ENCODE measurements around the gene ADGRD1. TPM values are rescaled to one million over a fixed set of nuclear protein-coding genes. Genes with fewer than 3 reads are reported as not detected.
A peak's percentile ranks its signal among the peaks of the same experiment; 100 is the strongest.

Gene ADGRD1
- total RNA-seq, 8 experiments from 2014 or later: 0.67 to 25.2 (median 2.9) TPM

DNA sequence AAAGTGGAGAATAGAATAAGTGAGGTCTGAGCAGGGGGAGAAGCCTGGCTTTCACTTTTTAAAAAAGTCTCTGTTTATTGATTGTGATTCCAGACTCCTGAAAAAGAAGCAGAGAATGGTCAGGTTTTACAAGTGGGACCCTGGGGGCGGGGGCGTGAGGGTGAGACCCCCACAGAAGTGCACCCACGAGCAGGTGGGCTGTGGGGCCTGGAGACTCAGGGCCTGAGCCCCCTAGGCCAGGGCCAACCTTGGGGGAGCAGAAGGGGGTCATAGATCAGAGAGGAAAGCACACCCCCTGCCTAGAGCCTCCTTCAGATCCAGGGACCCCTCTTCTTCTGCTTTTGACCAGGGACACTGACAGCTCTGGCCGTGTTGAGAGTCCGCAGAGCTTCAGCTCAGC lies 180.3 kb downstream of the ADGRD1 start:
- peaks cover 52 to 54% of the 10 kb centered on the region in 2 donors for H3K4me1 ChIP-seq (replicated peaks in 1 of 2)
- no peak overlapping the region for H3K27ac ChIP-seq
- H3K4me3 ChIP-seq: no peak overlapping the region
- WGBS, 10 experiments: 20 to 73% (median 69%) methylated on average over 1 to 2 of the region's 5 CpGs; no CpG with 5 or more reads in 6 of the 10 experiments
- in situ Hi-C loops (cut with MboI; ENCODE audit: low pct_unique_long_range_greater_than_20kb in 2 of 9, low sequenced_read_pairs in 9 of 9, unreplicated experiment in 9 of 9): loop anchor here in 1 of 9 experiments (25.0 kb wide), 1 partner anchor 222 kb away; no protein-coding TSS in a partner anchor
- ATAC-seq (replicated peaks in 6 of 8): no peak

DNA sequence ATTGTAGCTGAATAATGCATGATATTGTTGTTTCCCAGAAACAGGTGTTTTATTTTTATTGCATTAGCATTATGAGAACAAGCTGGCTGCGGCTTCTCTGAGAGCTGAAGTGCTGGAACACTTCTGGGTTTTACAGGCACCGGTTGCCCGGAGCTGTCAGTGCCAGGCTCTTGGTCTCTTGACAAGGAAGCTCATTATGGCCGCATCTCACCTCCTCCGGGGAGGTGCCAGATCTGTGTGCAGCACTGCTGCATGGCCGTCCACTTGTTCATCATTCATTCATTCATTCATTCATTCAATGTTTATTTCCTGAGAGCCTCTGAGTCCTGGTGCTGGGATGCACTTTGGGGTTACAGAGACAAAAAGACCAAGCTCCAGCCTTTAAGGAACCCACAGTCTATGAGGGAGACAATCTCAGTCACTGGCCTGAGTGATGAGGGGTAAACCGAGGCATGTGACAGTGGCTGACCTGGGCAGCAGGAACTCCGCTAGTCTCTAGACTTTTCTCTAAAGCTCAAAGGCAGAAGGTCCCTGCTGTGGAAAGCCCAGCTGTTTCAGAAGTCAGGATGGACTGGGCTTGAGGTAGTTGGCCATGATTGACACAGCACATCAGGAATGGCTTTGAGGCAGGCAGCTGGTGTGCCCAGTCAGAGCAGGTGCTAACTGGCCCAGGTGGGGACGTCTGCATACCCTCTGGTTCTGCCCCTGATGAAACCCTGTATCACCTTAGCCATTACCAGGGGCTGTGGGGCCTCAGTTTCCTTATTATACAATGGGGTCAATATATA lies 181.0 kb downstream of the ADGRD1 start:
- H3K27ac ChIP-seq: no peak overlapping the region
- WGBS, 10 experiments: 50 to 90% (median 66%) methylated on average over 2 to 6 of the region's 9 CpGs; no CpG with 5 or more reads in 2 of the 10 experiments
- H3K4me1 ChIP-seq (replicated peaks in 1 of 2): peaks cover 48 to 50% of the 10 kb centered on the region in 2 donors
- ATAC-seq (replicated peaks in 6 of 8): no peak
- in situ Hi-C loops (cut with MboI; ENCODE audit: low pct_unique_long_range_greater_than_20kb in 2 of 9, low sequenced_read_pairs in 9 of 9, unreplicated experiment in 9 of 9): loop anchor here in 1 of 9 experiments (25.0 kb wide), 1 partner anchor 222 kb away; no protein-coding TSS in a partner anchor
- H3K4me3 ChIP-seq: no peak overlapping the region

DNA sequence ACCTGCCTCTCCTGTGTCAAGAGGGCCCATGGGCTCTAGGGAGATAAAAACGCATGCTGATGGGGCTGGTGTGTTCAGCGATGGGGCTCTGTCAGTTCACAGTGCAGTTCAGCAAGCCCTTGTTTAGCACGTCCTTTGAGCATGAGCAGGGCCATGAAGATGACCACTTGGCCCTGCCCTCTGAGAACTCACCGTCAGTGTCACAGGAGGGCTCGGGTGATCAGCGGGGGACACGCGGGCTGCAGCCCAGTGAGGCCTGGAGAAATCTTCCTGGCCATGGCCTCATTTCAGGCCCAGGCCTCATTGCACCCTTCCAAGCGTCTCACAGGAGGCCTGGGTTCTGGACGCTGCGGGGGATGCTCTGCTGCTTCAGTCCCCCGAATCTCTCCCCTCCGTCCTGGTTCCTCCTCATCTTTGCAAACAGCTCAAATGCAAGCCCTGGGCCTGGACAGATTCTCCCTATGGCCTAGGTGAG lies 181.6 kb downstream of the ADGRD1 start:
- in situ Hi-C loops (cut with MboI; ENCODE audit: low pct_unique_long_range_greater_than_20kb in 2 of 9, low sequenced_read_pairs in 9 of 9, unreplicated experiment in 9 of 9): loop anchor here in 1 of 9 experiments (25.0 kb wide), 1 partner anchor 223 kb away; no protein-coding TSS in a partner anchor

DNA sequence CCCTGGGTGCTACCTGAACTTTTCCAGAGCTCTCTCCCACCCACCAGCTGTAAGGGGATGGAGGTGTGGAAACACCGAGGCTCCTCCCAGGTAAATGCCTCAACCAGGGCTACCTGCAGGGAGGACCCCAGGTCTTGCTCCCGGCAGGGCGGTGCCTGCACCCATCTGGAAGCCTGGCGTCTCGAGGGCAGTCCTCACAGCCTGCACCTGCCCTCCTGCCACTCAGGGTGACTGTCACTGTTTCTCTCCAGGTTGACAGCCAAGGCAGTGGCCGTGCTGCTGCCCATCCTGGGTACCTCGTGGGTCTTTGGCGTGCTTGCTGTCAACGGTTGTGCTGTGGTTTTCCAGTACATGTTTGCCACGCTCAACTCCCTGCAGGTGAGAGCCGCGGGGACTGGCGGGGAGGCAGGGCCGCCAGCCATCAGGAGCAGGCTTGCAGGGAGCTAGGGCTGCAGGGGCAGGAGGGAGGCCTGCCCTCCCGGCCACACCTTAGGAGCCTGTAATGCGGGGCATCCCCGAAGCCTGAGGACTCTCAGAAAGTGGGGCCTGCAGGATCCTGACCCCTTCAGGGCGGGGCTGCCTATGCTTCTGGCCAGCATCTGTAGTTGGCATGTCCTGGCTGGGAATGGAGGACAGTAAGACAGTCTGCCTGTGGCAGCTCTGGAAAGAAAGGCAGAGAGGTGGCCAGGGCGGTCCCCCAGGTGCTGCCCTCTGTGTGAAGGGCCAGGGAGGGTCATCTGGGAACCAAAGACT lies 182.3 kb downstream of the ADGRD1 start:
- WGBS, 10 experiments: 40 to 90% (median 80%) methylated on average over 1 to 5 of the region's 19 CpGs; no CpG with 5 or more reads in 5 of the 10 experiments
- Histone ChIP-seq H3K4me1 (replicated peaks in 1 of 2) (peaks cover 36 to 48% of the 10 kb centered on the region in 2 donors), H3K4me3 (no peak overlapping the region), H3K27ac (no peak overlapping the region)
- no peak for ATAC-seq (replicated peaks in 6 of 8)
- in situ Hi-C loops (cut with MboI; ENCODE audit: low pct_unique_long_range_greater_than_20kb in 2 of 9, low sequenced_read_pairs in 9 of 9, unreplicated experiment in 9 of 9): loop anchor here in 1 of 9 experiments (25.0 kb wide), 1 partner anchor 224 kb away; no protein-coding TSS in a partner anchor

More for the DNA sequence above, 181.6 kb downstream of the ADGRD1 start:
- no peak for ATAC-seq (replicated peaks in 6 of 8)
- Histone ChIP-seq H3K27ac (no peak overlapping the region), H3K4me3 (no peak overlapping the region), H3K4me1 (replicated peaks in 1 of 2) (peaks cover 42 to 48% of the 10 kb centered on the region in 2 donors)
- WGBS, 10 experiments: 40 to 100% (median 80%) methylated on average over 1 to 7 of the region's 13 CpGs; no CpG with 5 or more reads in 2 of the 10 experiments

DNA sequence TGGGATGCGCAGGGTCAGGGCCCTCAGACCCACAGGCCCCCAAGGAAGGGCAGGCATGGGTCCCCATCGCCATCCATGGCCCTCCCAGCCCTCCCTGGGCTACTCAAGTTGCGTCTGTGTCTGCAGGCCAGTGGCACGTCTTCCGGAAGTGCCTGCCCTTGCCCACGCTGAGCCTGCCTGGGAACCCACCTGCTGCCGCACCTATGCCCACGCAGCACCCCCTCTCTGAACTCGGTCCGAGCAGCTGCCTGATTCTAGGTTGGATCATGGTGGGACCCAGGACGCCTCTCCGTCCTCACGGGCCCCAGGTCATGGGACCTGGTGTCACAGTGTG lies 182.8 kb downstream of the ADGRD1 start:
- 96 to 100% methylated on average over 1 to 5 of the region's 13 CpGs; no CpG with 5 or more reads in 8 of the 10 experiments for WGBS, 10 experiments
- in situ Hi-C loops (cut with MboI; ENCODE audit: low pct_unique_long_range_greater_than_20kb in 2 of 9, low sequenced_read_pairs in 9 of 9, unreplicated experiment in 9 of 9): loop anchor here in 1 of 9 experiments (25.0 kb wide), 1 partner anchor 224 kb away; no protein-coding TSS in a partner anchor
- no peak overlapping the region for H3K27ac ChIP-seq
- no peak for ATAC-seq (replicated peaks in 6 of 8)
- no peak overlapping the region for H3K4me3 ChIP-seq
- peaks cover 33 to 48% of the 10 kb centered on the region in 2 donors for H3K4me1 ChIP-seq (replicated peaks in 1 of 2)

DNA sequence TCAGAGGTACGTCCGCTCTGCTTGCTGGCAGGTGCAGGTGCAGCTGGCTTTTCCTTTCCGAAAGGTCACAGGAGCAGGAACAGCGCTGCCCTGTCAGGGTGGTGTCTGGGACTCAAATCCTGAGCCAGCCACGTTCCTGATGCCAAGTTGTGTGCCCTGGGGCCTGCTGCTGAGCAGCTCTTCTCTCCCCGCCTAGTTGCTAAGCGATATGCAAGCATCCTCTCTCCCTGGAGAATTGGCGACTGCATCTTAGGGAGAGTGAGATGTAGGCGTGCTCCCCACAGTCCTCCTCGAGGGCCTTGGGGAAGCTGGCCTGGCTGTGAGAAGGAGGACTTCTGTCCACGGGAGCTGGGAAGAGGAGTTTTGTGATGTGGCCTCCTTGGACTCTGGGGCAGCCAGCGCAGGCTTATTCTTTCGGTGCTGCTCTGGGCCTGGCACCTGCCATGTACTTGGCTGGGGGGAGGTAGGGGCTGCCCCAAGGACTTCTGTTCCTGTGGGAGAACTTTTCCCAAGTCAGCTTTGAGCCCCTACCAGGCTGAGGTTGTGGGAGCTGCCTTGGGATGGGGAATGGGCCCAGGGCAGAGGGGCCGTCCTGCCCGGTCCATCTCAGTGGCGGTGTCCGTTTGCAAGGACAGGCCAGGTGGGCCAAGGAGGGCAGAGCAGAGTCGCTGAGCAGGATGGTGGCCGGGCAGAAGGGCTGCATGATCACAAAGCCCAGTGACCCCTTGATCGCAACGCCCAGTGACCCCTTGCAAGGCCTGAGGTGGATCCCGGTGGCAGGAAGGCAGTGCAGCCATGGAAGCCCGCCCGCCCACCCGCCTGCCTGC lies 183.5 kb downstream of the ADGRD1 start:
- H3K4me3 ChIP-seq: no peak overlapping the region
- in situ Hi-C loops (cut with MboI; ENCODE audit: low pct_unique_long_range_greater_than_20kb in 2 of 9, low sequenced_read_pairs in 9 of 9, unreplicated experiment in 9 of 9): loop anchor here in 1 of 9 experiments (25.0 kb wide), 1 partner anchor 225 kb away; no protein-coding TSS in a partner anchor
- H3K27ac ChIP-seq: no peak overlapping the region
- peak in 1 of 8 experiments; percentile 3 for ATAC-seq (replicated peaks in 6 of 8)
- 60 to 100% (median 100%) methylated on average over 1 to 7 of the region's 25 CpGs; no CpG with 5 or more reads in 5 of the 10 experiments for WGBS, 10 experiments
- H3K4me1 ChIP-seq (replicated peaks in 1 of 2): peaks cover 31 to 48% of the 10 kb centered on the region in 2 donors

DNA sequence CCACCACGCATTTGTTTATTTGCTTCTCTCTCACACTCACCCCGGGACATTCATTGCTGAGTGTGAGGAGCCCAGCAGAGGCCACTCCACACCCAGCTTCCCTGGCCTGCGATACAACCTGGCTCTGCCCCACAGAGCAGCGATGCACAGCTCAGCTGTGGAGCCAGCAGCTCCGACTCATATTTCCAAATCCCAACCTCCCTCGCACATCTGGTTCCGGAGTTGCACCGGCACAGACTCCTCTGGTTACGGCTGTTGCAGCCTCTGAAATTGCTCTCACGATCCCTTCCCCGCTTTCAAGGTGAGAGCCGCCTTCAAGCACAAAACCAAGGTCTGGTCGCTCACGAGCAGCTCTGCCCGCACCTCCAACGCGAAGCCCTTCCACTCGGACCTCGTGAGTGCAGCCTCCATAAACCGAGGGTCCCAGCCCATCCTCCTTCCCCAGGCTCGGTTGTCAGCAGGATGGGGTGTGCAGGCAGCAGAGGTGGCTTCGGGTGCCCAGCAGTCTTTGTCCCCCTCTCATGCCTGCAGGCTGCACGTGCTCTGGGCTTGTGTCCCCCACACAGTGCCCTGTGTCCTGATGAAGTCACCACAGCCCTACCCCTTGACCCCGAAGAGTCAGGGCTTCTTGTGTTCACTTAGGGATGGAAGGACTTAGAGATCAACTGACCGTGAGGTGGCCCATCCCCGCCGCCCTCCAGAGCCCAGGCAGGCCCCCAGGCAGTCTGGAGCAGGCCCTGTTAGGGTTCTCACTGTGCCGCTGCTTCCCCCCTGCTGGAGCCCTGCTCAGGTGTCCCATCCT lies 184.3 kb downstream of the ADGRD1 start:
- Histone ChIP-seq H3K4me1 (replicated peaks in 1 of 2) (peaks cover 27 to 43% of the 10 kb centered on the region in 2 donors), H3K4me3 (no peak overlapping the region), H3K27ac (no peak overlapping the region)
- peak in 7 of 8 experiments; percentile 24 to 91 (median 62) for ATAC-seq (replicated peaks in 6 of 8)
- in situ Hi-C loops (cut with MboI; ENCODE audit: low pct_unique_long_range_greater_than_20kb in 2 of 9, low sequenced_read_pairs in 9 of 9, unreplicated experiment in 9 of 9): loop anchor here in 1 of 9 experiments (25.0 kb wide), 1 partner anchor 226 kb away; no protein-coding TSS in a partner anchor
- WGBS, 10 experiments: 14 to 90% (median 56%) methylated on average over 2 to 15 of the region's 28 CpGs; no CpG with 5 or more reads in 5 of the 10 experiments

DNA sequence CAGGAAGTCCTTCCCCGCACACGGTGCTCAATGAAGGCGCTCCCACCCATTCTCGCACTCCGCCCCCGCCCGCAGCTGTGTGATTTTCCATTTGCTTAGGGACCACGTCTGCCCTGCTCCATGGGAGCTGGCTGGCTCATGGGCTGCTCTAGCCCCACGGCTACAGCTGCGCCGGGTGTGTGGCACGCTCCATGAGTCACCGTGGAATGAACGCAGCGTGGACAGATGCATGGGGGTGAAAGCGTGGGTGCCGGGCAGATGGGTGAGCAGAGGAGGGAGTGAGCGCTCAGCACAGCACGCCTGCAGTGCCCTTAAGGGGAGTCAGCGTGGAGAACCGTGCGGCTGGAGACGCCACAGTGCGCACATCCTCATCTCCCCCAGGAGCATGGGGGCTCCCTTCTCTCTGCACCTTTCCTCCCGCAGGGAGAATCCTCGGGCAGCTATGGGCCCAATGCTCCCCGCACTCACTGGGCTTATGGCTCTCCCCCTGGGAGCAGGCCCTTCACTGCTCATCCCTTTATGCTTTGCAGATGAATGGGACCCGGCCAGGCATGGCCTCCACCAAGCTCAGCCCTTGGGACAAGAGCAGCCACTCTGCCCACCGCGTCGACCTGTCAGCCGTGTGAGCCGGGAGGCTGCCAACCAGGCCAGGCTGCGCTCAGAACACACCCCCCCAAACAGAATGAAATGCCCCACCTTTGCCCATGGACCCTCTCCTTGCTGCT lies 185.1 kb downstream of the ADGRD1 start:
- Histone ChIP-seq H3K4me1 (replicated peaks in 1 of 2) (peaks cover 25 to 43% of the 10 kb centered on the region in 2 donors), H3K4me3 (no peak overlapping the region), H3K27ac (no peak overlapping the region)
- WGBS, 10 experiments: 10 to 96% (median 75%) methylated on average over 1 to 5 of the region's 34 CpGs; no CpG with 5 or more reads in 6 of the 10 experiments
- peak in 1 of 8 experiments; percentile 19 for ATAC-seq (replicated peaks in 6 of 8)
- in situ Hi-C loops (cut with MboI; ENCODE audit: low pct_unique_long_range_greater_than_20kb in 2 of 9, low sequenced_read_pairs in 9 of 9, unreplicated experiment in 9 of 9): loop anchor here in 1 of 9 experiments (25.0 kb wide), 1 partner anchor 226 kb away; no protein-coding TSS in a partner anchor

DNA sequence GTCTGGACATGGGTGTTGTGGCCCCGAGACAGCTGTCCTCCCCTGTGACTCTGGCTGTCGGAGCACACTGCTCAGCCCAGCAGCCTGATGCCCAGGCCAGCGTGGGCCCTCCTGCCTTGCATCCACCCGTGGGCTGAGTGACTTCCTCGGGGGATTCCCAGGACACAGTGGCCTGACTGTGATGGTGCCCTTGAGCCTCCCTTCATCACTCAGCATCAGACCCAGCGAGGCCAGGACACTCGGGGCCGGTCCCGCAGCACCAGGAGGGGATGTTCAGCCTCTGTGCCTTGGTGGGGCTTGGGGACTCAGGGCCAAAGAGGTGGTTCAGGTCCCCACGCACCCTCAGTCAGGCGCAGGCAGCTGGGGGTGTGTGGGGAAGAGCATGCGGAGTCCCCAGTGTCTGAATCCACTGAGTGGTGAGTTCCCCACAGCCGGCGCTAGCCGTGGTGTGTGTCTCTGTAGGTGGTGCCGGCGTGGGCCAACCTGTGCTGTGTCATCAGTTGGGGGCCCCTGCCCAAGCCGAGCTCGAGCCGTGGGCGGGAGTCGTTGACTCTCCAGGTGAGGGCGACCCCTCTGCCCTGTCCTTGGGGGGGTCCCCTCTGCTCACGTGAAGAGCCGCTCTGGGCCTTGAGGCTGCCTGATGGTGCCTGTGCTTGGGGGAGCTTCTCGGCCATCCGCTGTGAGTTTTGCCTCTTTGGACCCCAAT lies 185.8 kb downstream of the ADGRD1 start:
- Histone ChIP-seq H3K4me3 (no peak overlapping the region), H3K4me1 (replicated peaks in 1 of 2) (peaks cover 22 to 42% of the 10 kb centered on the region in 2 donors), H3K27ac (no peak overlapping the region)
- 8 to 100% (median 95%) methylated on average over 2 to 5 of the region's 27 CpGs; no CpG with 5 or more reads in 5 of the 10 experiments for WGBS, 10 experiments
- ATAC-seq (replicated peaks in 6 of 8): no peak
- in situ Hi-C loops (cut with MboI; ENCODE audit: low pct_unique_long_range_greater_than_20kb in 2 of 9, low sequenced_read_pairs in 9 of 9, unreplicated experiment in 9 of 9): loop anchor here in 1 of 9 experiments (25.0 kb wide), 1 partner anchor 227 kb away; no protein-coding TSS in a partner anchor

DNA sequence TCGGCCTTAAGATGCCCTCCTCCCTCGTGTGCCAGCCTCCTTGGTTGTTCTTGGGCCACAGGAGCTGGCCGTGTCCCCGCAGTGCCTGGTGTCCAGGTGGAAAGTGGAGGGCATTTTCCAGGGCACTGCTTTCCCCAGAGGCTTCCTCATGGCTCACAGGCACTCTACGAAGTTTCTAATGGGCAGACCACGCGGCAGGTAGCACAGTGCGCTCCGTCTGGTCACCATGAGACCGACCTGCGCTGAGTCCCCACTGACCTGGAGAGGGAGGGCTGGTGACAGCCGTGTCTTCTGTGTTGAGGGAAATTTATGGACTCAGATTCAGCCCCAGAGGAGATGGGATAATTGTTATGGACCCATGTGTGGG lies 186.3 kb downstream of the ADGRD1 start:
- in situ Hi-C loops (cut with MboI; ENCODE audit: low pct_unique_long_range_greater_than_20kb in 2 of 9, low sequenced_read_pairs in 9 of 9, unreplicated experiment in 9 of 9): loop anchor here in 1 of 9 experiments (25.0 kb wide), 1 partner anchor 228 kb away; no protein-coding TSS in a partner anchor
- WGBS, 10 experiments: 57 to 96% (median 88%) methylated on average over 1 to 5 of the region's 12 CpGs; no CpG with 5 or more reads in 5 of the 10 experiments
- Histone ChIP-seq H3K4me3 (no peak overlapping the region), H3K27ac (no peak overlapping the region), H3K4me1 (replicated peaks in 1 of 2) (peaks cover 22 to 42% of the 10 kb centered on the region in 2 donors)
- ATAC-seq (replicated peaks in 6 of 8): no peak
